H1 (cell line): ENCODE results near the gene TRIM41. TPM values are rescaled to one million over a fixed set of nuclear protein-coding genes. Genes with fewer than 3 reads are reported as not detected.

Source experiments
- CTCF ChIA-PET: fragments of 300-600 bp; sonication (Branson Sonifier 250); formaldehyde crosslinking; loops from one replicate; lab custom pipeline; 2021; ENCODE audit not compliant: partially characterized antibody; lab: Charles Lee
- POLR2A ChIA-PET: fragments of 300-600 bp; sonication (Branson Sonifier 250); formaldehyde crosslinking; loops from one replicate; lab custom pipeline; 2021; ENCODE audit warnings: inconsistent platforms; ENCODE audit not compliant: partially characterized antibody; lab: Charles Lee
- DNase-seq, 2 experiments: peaks; one replicate each; pipeline versions ENCODE4 v3.0.0 to v3.0.0-alpha.2; 2010 to 2022; ENCODE audit warnings: low spot score in 2 of 2, low read depth in 1 of 2, mixed read lengths in 1 of 2
- FAIRE-seq: peaks from 2 replicates; lab custom pipeline; 2011; peaks lifted over from hg19 to GRCh38; lab: Jason Lieb, UNC
- H2AFZ ChIP-seq: 2 replicates; pipeline ENCODE4 v1.8.1; 2012; ENCODE audit warnings: low read length, inconsistent platforms
- H2AK5ac ChIP-seq: 2 replicates; pipeline ENCODE4 v1.6.1; 2013; ENCODE audit warnings: low read depth, low read length
- H2BK120ac ChIP-seq: replicated peaks from 2 replicates; pipeline ENCODE3; 2013; ENCODE audit warnings: low read depth, low read length, inconsistent platforms
- H2BK12ac ChIP-seq: 2 replicates; pipeline ENCODE4 v1.6.1; 2013; ENCODE audit warnings: low read depth, low read length
- H2BK15ac ChIP-seq: 2 replicates; pipeline ENCODE4 v1.6.1; 2013; ENCODE audit warnings: low read length
- H2BK20ac ChIP-seq: 2 replicates; pipeline ENCODE4 v1.6.1; 2013; ENCODE audit warnings: low read length
- H2BK5ac ChIP-seq: 2 replicates; pipeline ENCODE4 v1.6.1; 2013; ENCODE audit warnings: low read depth, low read length
- H3K14ac ChIP-seq: 2 replicates; pipeline ENCODE4 v1.6.1; 2013; ENCODE audit warnings: inconsistent platforms; ENCODE audit not compliant: insufficient read length
- H3K18ac ChIP-seq: 2 replicates; pipeline ENCODE4 v1.6.1; 2013; ENCODE audit warnings: low read length; ENCODE audit errors: extremely low read depth
- H3K23ac ChIP-seq: 2 replicates; pipeline ENCODE4 v1.6.1; 2013; ENCODE audit warnings: inconsistent platforms; ENCODE audit not compliant: insufficient read length
- H3K23me2 ChIP-seq: 2 replicates; pipeline ENCODE4 v1.6.1; 2013; ENCODE audit warnings: low read depth, low read length
- H3K27ac ChIP-seq: 2 replicates; pipeline ENCODE4 v1.6.1; 2011; ENCODE audit warnings: low read depth, low read length, inconsistent platforms
- H3K27me3 ChIP-seq, 4 experiments: replicated peaks in 1 of 4; 1 replicate in 1 of 4; 2 replicates in 3 of 4; pipeline versions ENCODE4 v1.6.1 to v1.8.1; 2011 to 2013; ENCODE audit warnings: low read length in 3 of 4, mild to moderate bottlenecking in 3 of 4, inconsistent platforms in 2 of 4, mixed read lengths in 2 of 4, moderate library complexity in 1 of 4; ENCODE audit not compliant: control insufficient read depth in 3 of 4, insufficient read depth in 3 of 4; ENCODE audit errors: extremely low read depth in 1 of 4
- H3K36me3 ChIP-seq, 4 experiments: 2 replicates each; pipeline versions ENCODE4 v1.6.1 to v1.8.1; 2011 to 2013; ENCODE audit warnings: mild to moderate bottlenecking in 4 of 4, low read length in 3 of 4, moderate library complexity in 2 of 4, control low read depth in 1 of 4, inconsistent platforms in 1 of 4; ENCODE audit not compliant: insufficient read depth in 4 of 4, control insufficient read depth in 2 of 4
- H3K4ac ChIP-seq: replicated peaks from 2 replicates; pipeline ENCODE3; 2013; ENCODE audit warnings: low read length, low read depth, mixed read lengths, inconsistent platforms; ENCODE audit not compliant: insufficient read length
- H3K4me1 ChIP-seq, 4 experiments: replicated peaks in 1 of 4; 1 replicate in 1 of 4; 2 replicates in 3 of 4; pipeline versions ENCODE4 v1.6.1 to v1.8.1; 2011 to 2013; ENCODE audit warnings: low read length in 3 of 4, inconsistent platforms in 2 of 4, mixed read lengths in 1 of 4; ENCODE audit not compliant: insufficient read depth in 4 of 4, control insufficient read depth in 3 of 4
- H3K4me2 ChIP-seq, 2 experiments: 2 replicates each; pipeline versions ENCODE4 v1.6.1 to v1.8.1; 2011 to 2013; ENCODE audit warnings: low read depth in 2 of 2, low read length in 2 of 2, control low read depth in 1 of 2, inconsistent platforms in 1 of 2, mild to moderate bottlenecking in 1 of 2; ENCODE audit not compliant: insufficient read depth in 1 of 2
- H3K4me3 ChIP-seq, 4 experiments: fragments of 200-600, 300-600 bp in 1 of 4; sonication (generic), shearing (Covaris generic), sonication (Bioruptor Twin) in 1 of 4; 2 replicates each; pipeline versions ENCODE4 v1.5.1 to v1.8.1; 2011 to 2016; ENCODE audit warnings: low read length in 4 of 4, low read depth in 3 of 4, control low read depth in 2 of 4, inconsistent platforms in 2 of 4, mild to moderate bottlenecking in 2 of 4, mixed read lengths in 1 of 4, moderate library complexity in 1 of 4; ENCODE audit not compliant: insufficient read depth in 2 of 4; ENCODE audit errors: extremely low read depth in 1 of 4
- H3K56ac ChIP-seq: replicated peaks from 2 replicates; pipeline ENCODE3; 2013; ENCODE audit warnings: low read depth, mild to moderate bottlenecking, mixed read lengths, low read length, inconsistent platforms; ENCODE audit not compliant: insufficient read length
- H3K79me1 ChIP-seq: 2 replicates; pipeline ENCODE4 v1.6.1; 2013; ENCODE audit warnings: low read depth, low read length, control low read depth
- H3K79me2 ChIP-seq, 2 experiments: 2 replicates each; pipeline versions ENCODE4 v1.6.1 to v1.8.1; 2012 to 2013; ENCODE audit warnings: low read length in 2 of 2, mild to moderate bottlenecking in 2 of 2, inconsistent platforms in 1 of 2; ENCODE audit not compliant: insufficient read depth in 2 of 2, control insufficient read depth in 1 of 2
- H3K9ac ChIP-seq, 4 experiments: replicated peaks in 1 of 4; 1 replicate in 1 of 4; 2 replicates in 3 of 4; pipeline versions ENCODE4 v1.6.1 to v1.8.1; 2011 to 2013; ENCODE audit warnings: low read depth in 3 of 4, low read length in 3 of 4, control low read depth in 2 of 4, mild to moderate bottlenecking in 2 of 4, moderate library complexity in 2 of 4, inconsistent platforms in 1 of 4; ENCODE audit errors: extremely low read depth in 1 of 4
- H3K9me3 ChIP-seq, 2 experiments: 2 replicates each; pipeline versions ENCODE4 v1.6.1 to v1.8.1; 2012 to 2013; ENCODE audit warnings: mild to moderate bottlenecking in 2 of 2, moderate library complexity in 2 of 2, control low read depth in 1 of 2, inconsistent platforms in 1 of 2, low read depth in 1 of 2, low read length in 1 of 2, mixed read lengths in 1 of 2; ENCODE audit not compliant: insufficient read depth in 2 of 2
- H4K20me1 ChIP-seq, 2 experiments: replicated peaks in 1 of 2; 2 replicates each; pipeline versions ENCODE3 to v1.8.1; 2011 to 2013; ENCODE audit warnings: inconsistent platforms in 2 of 2, low read length in 2 of 2, mild to moderate bottlenecking in 1 of 2; ENCODE audit not compliant: insufficient read depth in 2 of 2, control insufficient read depth in 1 of 2
- H4K5ac ChIP-seq: 2 replicates; pipeline ENCODE4 v1.6.1; 2013; ENCODE audit warnings: low read length, low read depth, mixed read lengths, inconsistent platforms; ENCODE audit not compliant: insufficient read length
- H4K8ac ChIP-seq: 2 replicates; pipeline ENCODE4 v1.8.0; 2013; ENCODE audit warnings: mild to moderate bottlenecking, moderate library complexity, low read length, inconsistent platforms; ENCODE audit not compliant: insufficient read depth; ENCODE audit errors: extremely low read depth
- H4K91ac ChIP-seq: replicated peaks from 2 replicates; pipeline ENCODE3; 2013; ENCODE audit warnings: low read length, mixed read lengths, inconsistent platforms; ENCODE audit not compliant: insufficient read length
- HDAC2 ChIP-seq, 2 experiments: fragments of 300-600 bp in 1 of 2; sonication (generic) in 1 of 2; IDR thresholded peaks; 2 replicates each; pipeline ENCODE4 v1.6.1; 2011 to 2012; ENCODE audit warnings: low read depth in 2 of 2, low read length in 2 of 2, mild to moderate bottlenecking in 2 of 2, moderate library complexity in 2 of 2, borderline replicate concordance in 1 of 2, inconsistent platforms in 1 of 2
- RBBP5 ChIP-seq: IDR thresholded peaks from 2 replicates; pipeline ENCODE4 v1.7.1; 2012; ENCODE audit warnings: low read depth, mild to moderate bottlenecking, inconsistent platforms, low read length, moderate library complexity, borderline replicate concordance
- RNF2 ChIP-seq: fragments of 200-900, 300-1000 bp; sonication (generic); IDR thresholded peaks from 2 replicates; pipeline ENCODE4 v1.7.1; 2016; ENCODE audit warnings: borderline replicate concordance, low read depth, mild to moderate bottlenecking, antibody characterized with exemption, low read length; ENCODE audit not compliant: poor library complexity, severe bottlenecking; ENCODE audit errors: missing control alignments
- whole genome bisulfite sequencing, 2 experiments: shearing (Covaris generic) in 1 of 2; methylation state at CpG; one replicate each; pipeline versions ENCODE4 v1.1.6 to v1.1.7; 2013 to 2015; ENCODE audit warnings: low lambda C conversion rate in 2 of 2, mixed read lengths in 2 of 2, inconsistent platforms in 1 of 2, low coverage in 1 of 2, missing lambda C conversion rate in 1 of 2; ENCODE audit not compliant: insufficient replicate concordance in 2 of 2, insufficient coverage in 1 of 2, insufficient read length in 1 of 2; ENCODE audit errors: extremely low coverage in 1 of 2, missing lambda C conversion rate in 1 of 2; 5-methylcytosine and 5-hydroxymethylcytosine counted together
- polyA plus RNA-seq, 7 experiments: library from polyadenylated mRNA; depleted of rRNA in 3 of 7; stranded (reverse) in 5 of 7; unstranded in 2 of 7; fragments of >200 nt in 5 of 7; fragments of 200-250 nt in 2 of 7; gene quantifications; 1 replicate in 5 of 7; 2 replicates in 1 of 7; 4 replicates in 1 of 7; pipeline versions ENCODE4 v1.2.1 to v1.2.3, GENCODE V29; 2011 to 2013; ENCODE audit warnings: missing spikeins in 2 of 7, mixed read lengths in 2 of 7
- total RNA-seq: library from RNA; stranded (reverse); fragmentation: NEBNext Ultra II Directional; extraction: Animal tissue kit (Norgen Biotek cat#: 25700); gene quantifications from 2 replicates; pipeline ENCODE4 v1.2.1, GENCODE V29; 2021

Gene TRIM41
- total and polyA plus RNA-seq, 2 of the 8 experiments (the other 6 are each of a cell fraction or from before 2014, with no cell fraction given) = 12.9 to 21.6 TPM

GRCh38 chr5:181189363-181189961 is 33.6 kb upstream of the TRIM41 start:
- H4K8ac ChIP-seq = no peak overlapping the region
- peak overlapping the region; percentile 94 to 96 for H3K4me2 ChIP-seq
- no peak overlapping the region for H2BK5ac ChIP-seq
- H2BK15ac ChIP-seq = no peak overlapping the region
- no peak overlapping the region for H2BK120ac ChIP-seq
- H2BK20ac ChIP-seq = no peak overlapping the region
- no peak overlapping the region for H3K14ac ChIP-seq
- H4K20me1 ChIP-seq = peaks cover 4% of the 10 kb centered on the region in 2 experiments
- no peak overlapping the region for H3K18ac ChIP-seq
- H3K56ac ChIP-seq = peak overlapping the region; percentile 4
- 2% methylated on average over 27 of the region's 41 CpGs; no CpG with 5 or more reads in 1 of the 2 experiments for WGBS, 2 experiments
- no peak overlapping the region for H3K27ac ChIP-seq
- H3K4ac ChIP-seq = no peak overlapping the region
- H3K36me3 ChIP-seq = no peaks in the 10 kb centered on the region
- H3K27me3 ChIP-seq = peaks cover 15 to 28% (median 23%) of the 10 kb centered on the region in 4 experiments; a peak in 6 of 7 replicates
- H4K91ac ChIP-seq = no peak overlapping the region
- H3K23me2 ChIP-seq = peaks cover 36% of the 10 kb centered on the region
- H3K4me3 ChIP-seq = peak overlapping the region; percentile 62 to 90 (median 78)
- no peak for DNase-seq
- POLR2A ChIA-PET = interaction anchor here (1.0 to 11.9 kb wide), 11 partner anchors 10 to 92 kb away, joined by 3 to 90 read pairs (median 4); partner anchors contain the start of genes RACK1, TRIM41 and TRIM7
- peaks cover 0 to 11% (median 2%) of the 10 kb centered on the region in 4 experiments; a peak in 4 of 7 replicates for H3K4me1 ChIP-seq
- H3K79me2 ChIP-seq = no peaks in the 10 kb centered on the region
- no peaks in the 10 kb centered on the region; a peak in 1 of 4 replicates for H3K9me3 ChIP-seq
- no peak overlapping the region for H2AK5ac ChIP-seq
- no peaks in the 10 kb centered on the region for H3K79me1 ChIP-seq
- H3K9ac ChIP-seq = no peak overlapping the region
- TF ChIP-seq HDAC2 (IDR thresholded peaks at IDR 0.05; ENCODE audit: borderline replicate concordance in 1 of 2, low read depth in 2 of 2, low read length in 2 of 2) = no peak
- TF ChIP-seq RNF2 = peak; percentile 31
- peak; percentile 60; the same call in 1 of the 2 replicates for TF ChIP-seq RBBP5
- CTCF ChIA-PET = interaction anchor here (0.5 to 12.3 kb wide), 9 partner anchors 9 to 1060 kb away, joined by 3 to 197 read pairs (median 3); partner anchors contain the start of gene TRIM7
- H4K5ac ChIP-seq = no peak overlapping the region
- no peak for FAIRE-seq
- H2BK12ac ChIP-seq = no peak overlapping the region
- no peak overlapping the region for H2AFZ ChIP-seq
- H3K23ac ChIP-seq = no peak overlapping the region
